ENCODE results near the gene CRYBG1.

GRCh38 chr6:106560996-106561685, 200.6 kb downstream of the CRYBG1 start:
- no peak for TF ChIP-seq CTCF (IDR thresholded peaks at IDR 0.05)
- no peak for TF ChIP-seq EZH2 (IDR thresholded peaks at IDR 0.05)

Measured in neural progenitor cell (in vitro differentiated cells).